SK-N-SH treated with all-trans-retinoic acid at 6 μM for 48 hours (cell line): ENCODE results near the gene LRRC51.

Source experiments
- ATAC-seq: fragments of 200-7000 bp; cut with Tn5 transposase; 3 replicates; pipeline ENCODE4 v1.9.1; 2020; ENCODE audit warnings: mild to moderate bottlenecking, moderate library complexity
- ARNTL ChIP-seq: fragments of 450-650 bp; formaldehyde crosslinking; IDR thresholded peaks from 2 replicates; pipeline ENCODE4 v1.5.0; 2020; ENCODE audit warnings: low read depth, mild to moderate bottlenecking, moderate library complexity, borderline replicate concordance
- BACH2 ChIP-seq: fragments of 250-450 bp; sonication (Bioruptor Pico); IDR thresholded peaks from 2 replicates; pipeline ENCODE4 v1.9.0; 2021; ENCODE audit warnings: mild to moderate bottlenecking, borderline replicate concordance
- CREB5 ChIP-seq: fragments of 250-450 bp; sonication (Bioruptor Pico); IDR thresholded peaks from 2 replicates; pipeline ENCODE4 v1.5.1; 2020; ENCODE audit warnings: low read depth, mild to moderate bottlenecking, moderate library complexity
- CSDC2 ChIP-seq: fragments of 250-450 bp; sonication (Bioruptor Pico); IDR thresholded peaks from 2 replicates; pipeline ENCODE4 v1.5.0; 2020; ENCODE audit warnings: mild to moderate bottlenecking, moderate library complexity
- GLIS3 ChIP-seq: fragments of 250-450 bp; sonication (Bioruptor Pico); IDR thresholded peaks from 2 replicates; pipeline ENCODE4 v1.5.0; 2020; ENCODE audit warnings: mild to moderate bottlenecking, moderate library complexity
- ISL1 ChIP-seq: fragments of 250-450 bp; sonication (Bioruptor Pico); IDR thresholded peaks from 2 replicates; pipeline ENCODE4 v2.1.2; 2022; ENCODE audit warnings: mild to moderate bottlenecking, moderate library complexity
- OSR1 ChIP-seq: fragments of 250-450 bp; sonication (Bioruptor Pico); IDR thresholded peaks from 2 replicates; pipeline ENCODE4 v1.8.0; 2022; ENCODE audit warnings: moderate library complexity, mild to moderate bottlenecking, inconsistent platforms
- PPARA ChIP-seq: fragments of 250-450 bp; sonication (Bioruptor Pico); IDR thresholded peaks from 2 replicates; pipeline ENCODE4 v1.5.0; 2020; ENCODE audit warnings: mild to moderate bottlenecking, borderline replicate concordance
- RARB ChIP-seq: fragments of 250-450 bp; sonication (Bioruptor Pico); IDR thresholded peaks from 2 replicates; pipeline ENCODE4 v1.8.0; 2021; ENCODE audit warnings: mild to moderate bottlenecking, moderate library complexity
- SNAI2 ChIP-seq: fragments of 250-450 bp; sonication (Bioruptor Pico); IDR thresholded peaks from 2 replicates; pipeline ENCODE4 v1.5.0; 2020; ENCODE audit warnings: mild to moderate bottlenecking, moderate library complexity
- TCF4 ChIP-seq: fragments of 250-450 bp; sonication (Bioruptor Pico); IDR thresholded peaks from 2 replicates; pipeline ENCODE4 v1.8.0; 2021; ENCODE audit warnings: mild to moderate bottlenecking, moderate library complexity, borderline replicate concordance
- TOX ChIP-seq: fragments of 250-450 bp; sonication (Bioruptor Pico); IDR thresholded peaks from 2 replicates; pipeline ENCODE4 v1.8.0; 2021; ENCODE audit warnings: mild to moderate bottlenecking, moderate library complexity, borderline replicate concordance
- ZFP3 ChIP-seq: fragments of 250-450 bp; sonication (Bioruptor Pico); IDR thresholded peaks from 2 replicates; pipeline ENCODE4 v1.5.0; 2020; ENCODE audit warnings: mild to moderate bottlenecking, moderate library complexity
- ZFP30 ChIP-seq: fragments of 450-650 bp; formaldehyde crosslinking; IDR thresholded peaks from 2 replicates; pipeline ENCODE4 v1.5.0; 2022; ENCODE audit warnings: mild to moderate bottlenecking, moderate library complexity
- ZNF565 ChIP-seq: fragments of 450-650 bp; formaldehyde crosslinking; conservative IDR thresholded peaks from 2 replicates; pipeline ENCODE4 v1.5.0; 2020; ENCODE audit warnings: low read depth, mild to moderate bottlenecking, moderate library complexity
- ZNF70 ChIP-seq: fragments of 450-650 bp; formaldehyde crosslinking; IDR thresholded peaks from 2 replicates; pipeline ENCODE4 v1.5.0; 2020; ENCODE audit warnings: mild to moderate bottlenecking, moderate library complexity
- ZNF8 ChIP-seq: fragments of 450-650 bp; formaldehyde crosslinking; IDR thresholded peaks from 2 replicates; pipeline ENCODE4 v1.5.0; 2020; ENCODE audit warnings: mild to moderate bottlenecking, moderate library complexity
- TF ChIP-seq, protein P1 (sequence below): fragments of 250-450 bp; sonication (Bioruptor Pico); IDR thresholded peaks from 2 replicates; pipeline ENCODE4 v1.5.1; 2021; ENCODE audit warnings: mild to moderate bottlenecking, moderate library complexity
- TF ChIP-seq, protein P2 (sequence below): fragments of 250-450 bp; sonication (Bioruptor Pico); IDR thresholded peaks from 2 replicates; pipeline ENCODE4 v1.5.0; 2020; ENCODE audit warnings: mild to moderate bottlenecking, moderate library complexity

The LRRC51 gene

GRCh38 chr11:72112978-72113808 lies 32.5 kb downstream of the LRRC51 start:
- TF ChIP-seq ZNF70 (CRISPR knock-in tag) (no peak), RARB (CRISPR knock-in tag) (0 out of 2 replicates have a peak, but pooled peaks have one; percentile 13)
- peak; percentile 5 for ATAC-seq

GRCh38 chr11:72114570-72114969 lies 33.9 kb downstream of the LRRC51 start:
- TF ChIP-seq TCF4 (CRISPR knock-in tag), result no peak
- TF ChIP-seq CSDC2 (CRISPR knock-in tag), result no peak
- TF ChIP-seq BACH2 (CRISPR knock-in tag), result no peak
- TF ChIP-seq ZNF8, result no peak
- TF ChIP-seq CREB5 (CRISPR knock-in tag), result no peak
- TF ChIP-seq ARNTL (CRISPR knock-in tag), result no peak
- no peak for TF ChIP-seq SNAI2 (CRISPR knock-in tag)
- no peak for TF ChIP-seq GLIS3 (CRISPR knock-in tag)
- no peak for TF ChIP-seq ZNF70 (CRISPR knock-in tag)
- no peak for TF ChIP-seq ZFP30 (CRISPR knock-in tag)
- TF ChIP-seq, protein P1, sequence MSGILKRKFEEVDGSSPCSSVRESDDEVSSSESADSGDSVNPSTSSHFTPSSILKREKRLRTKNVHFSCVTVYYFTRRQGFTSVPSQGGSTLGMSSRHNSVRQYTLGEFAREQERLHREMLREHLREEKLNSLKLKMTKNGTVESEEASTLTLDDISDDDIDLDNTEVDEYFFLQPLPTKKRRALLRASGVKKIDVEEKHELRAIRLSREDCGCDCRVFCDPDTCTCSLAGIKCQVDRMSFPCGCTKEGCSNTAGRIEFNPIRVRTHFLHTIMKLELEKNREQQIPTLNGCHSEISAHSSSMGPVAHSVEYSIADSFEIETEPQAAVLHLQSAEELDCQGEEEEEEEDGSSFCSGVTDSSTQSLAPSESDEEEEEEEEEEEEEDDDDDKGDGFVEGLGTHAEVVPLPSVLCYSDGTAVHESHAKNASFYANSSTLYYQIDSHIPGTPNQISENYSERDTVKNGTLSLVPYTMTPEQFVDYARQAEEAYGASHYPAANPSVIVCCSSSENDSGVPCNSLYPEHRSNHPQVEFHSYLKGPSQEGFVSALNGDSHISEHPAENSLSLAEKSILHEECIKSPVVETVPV, result no peak
- TF ChIP-seq OSR1 (CRISPR knock-in tag), result no peak
- TF ChIP-seq, protein P2, sequence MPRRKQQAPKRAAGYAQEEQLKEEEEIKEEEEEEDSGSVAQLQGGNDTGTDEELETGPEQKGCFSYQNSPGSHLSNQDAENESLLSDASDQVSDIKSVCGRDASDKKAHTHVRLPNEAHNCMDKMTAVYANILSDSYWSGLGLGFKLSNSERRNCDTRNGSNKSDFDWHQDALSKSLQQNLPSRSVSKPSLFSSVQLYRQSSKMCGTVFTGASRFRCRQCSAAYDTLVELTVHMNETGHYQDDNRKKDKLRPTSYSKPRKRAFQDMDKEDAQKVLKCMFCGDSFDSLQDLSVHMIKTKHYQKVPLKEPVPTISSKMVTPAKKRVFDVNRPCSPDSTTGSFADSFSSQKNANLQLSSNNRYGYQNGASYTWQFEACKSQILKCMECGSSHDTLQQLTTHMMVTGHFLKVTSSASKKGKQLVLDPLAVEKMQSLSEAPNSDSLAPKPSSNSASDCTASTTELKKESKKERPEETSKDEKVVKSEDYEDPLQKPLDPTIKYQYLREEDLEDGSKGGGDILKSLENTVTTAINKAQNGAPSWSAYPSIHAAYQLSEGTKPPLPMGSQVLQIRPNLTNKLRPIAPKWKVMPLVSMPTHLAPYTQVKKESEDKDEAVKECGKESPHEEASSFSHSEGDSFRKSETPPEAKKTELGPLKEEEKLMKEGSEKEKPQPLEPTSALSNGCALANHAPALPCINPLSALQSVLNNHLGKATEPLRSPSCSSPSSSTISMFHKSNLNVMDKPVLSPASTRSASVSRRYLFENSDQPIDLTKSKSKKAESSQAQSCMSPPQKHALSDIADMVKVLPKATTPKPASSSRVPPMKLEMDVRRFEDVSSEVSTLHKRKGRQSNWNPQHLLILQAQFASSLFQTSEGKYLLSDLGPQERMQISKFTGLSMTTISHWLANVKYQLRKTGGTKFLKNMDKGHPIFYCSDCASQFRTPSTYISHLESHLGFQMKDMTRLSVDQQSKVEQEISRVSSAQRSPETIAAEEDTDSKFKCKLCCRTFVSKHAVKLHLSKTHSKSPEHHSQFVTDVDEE (CRISPR knock-in tag), result no peak
- no peak for ATAC-seq

GRCh38 chr11:72116019-72116755 lies 35.5 kb downstream of the LRRC51 start:
- ATAC-seq, result no peak
- TF ChIP-seq, protein P1, result no peak
- TF ChIP-seq ZNF8 (no peak), RARB (CRISPR knock-in tag) (no peak), BACH2 (CRISPR knock-in tag) (no peak), GLIS3 (CRISPR knock-in tag) (no peak), SNAI2 (CRISPR knock-in tag) (no peak), PPARA (CRISPR knock-in tag) (no peak), ZFP3 (no peak), OSR1 (CRISPR knock-in tag) (no peak), CREB5 (CRISPR knock-in tag) (no peak), TOX (no peak), ZFP30 (CRISPR knock-in tag) (no peak), ARNTL (CRISPR knock-in tag) (no peak), ISL1 (CRISPR knock-in tag) (no peak), ZNF565 (CRISPR knock-in tag) (no peak)
- TF ChIP-seq, all 23 proteins: peak for 0
